Neural cell (in vitro differentiated cells): Measurements from ENCODE around the gene CA12. TPM values are rescaled to one million over a fixed set of nuclear protein-coding genes. Genes with fewer than 3 reads are reported as not detected.

Experiments used
- H2AFZ ChIP-seq: fragments of 200-600, 300-800 bp; sonication (generic), shearing (Covaris generic); 2 replicates; pipeline ENCODE4 v1.6.0; 2014; ENCODE audit warnings: low read depth, mild to moderate bottlenecking, antibody characterized with exemption, low read length, moderate library complexity
- H3F3A ChIP-seq: fragments of 200-600 bp; shearing (Covaris generic); 2 replicates; pipeline ENCODE4 v1.6.1; 2016; ENCODE audit warnings: mild to moderate bottlenecking, moderate library complexity, mixed read lengths, antibody characterized with exemption, low read length; ENCODE audit not compliant: insufficient read depth, poor library complexity, severe bottlenecking
- H3K27ac ChIP-seq: fragments of 200-600, 300-800 bp; sonication (generic), shearing (Covaris generic); 2 replicates; pipeline ENCODE4 v1.5.1; 2014; ENCODE audit warnings: mild to moderate bottlenecking, low read length, moderate library complexity
- H3K27me3 ChIP-seq: fragments of 300-800, 200-600 bp; sonication (generic), shearing (Covaris generic); 2 replicates; pipeline ENCODE4 v1.6.0; 2014; ENCODE audit warnings: mild to moderate bottlenecking, low read depth, low read length, moderate library complexity; ENCODE audit not compliant: insufficient read depth
- H3K36me3 ChIP-seq: fragments of 300-800, 200-600 bp; sonication (generic), shearing (Covaris generic); 2 replicates; pipeline ENCODE4 v1.5.1; 2014; ENCODE audit warnings: mild to moderate bottlenecking, antibody characterized with exemption, low read length, moderate library complexity; ENCODE audit not compliant: insufficient read depth
- H3K4me2 ChIP-seq: fragments of 300-800, 200-600 bp; sonication (generic), shearing (Covaris generic); 2 replicates; pipeline ENCODE4 v1.6.0; 2014; ENCODE audit warnings: mild to moderate bottlenecking, low read length
- H3K4me3 ChIP-seq: fragments of 300-800, 200-600 bp; sonication (generic), shearing (Covaris generic); 2 replicates; pipeline ENCODE4 v1.5.1; 2014; ENCODE audit warnings: mild to moderate bottlenecking, low read length, moderate library complexity
- H3K79me2 ChIP-seq: fragments of 200-600 bp; shearing (Covaris generic); replicated peaks from 2 replicates; pipeline ENCODE4 v1.6.0; 2014; ENCODE audit warnings: mild to moderate bottlenecking, low read length, moderate library complexity; ENCODE audit not compliant: insufficient read depth
- H3K9ac ChIP-seq: fragments of 300-800, 200-600 bp; sonication (generic), shearing (Covaris generic); 2 replicates; pipeline ENCODE4 v1.6.1; 2016; ENCODE audit warnings: mild to moderate bottlenecking, low read length, mixed read lengths
- H3K9me2 ChIP-seq: fragments of 200-600 bp; shearing (Covaris generic); 2 replicates; pipeline ENCODE4 v1.6.1; 2016; ENCODE audit warnings: mild to moderate bottlenecking, low read length, mixed read lengths; ENCODE audit not compliant: insufficient read depth
- H3K9me3 ChIP-seq: fragments of 200-600, 300-800 bp; sonication (generic), shearing (Covaris generic); 2 replicates; pipeline ENCODE4 v1.6.1; 2016; ENCODE audit warnings: mild to moderate bottlenecking, mixed run types, low read length, moderate library complexity, mixed read lengths
- H4K20me1 ChIP-seq: fragments of 200-600 bp; shearing (Covaris generic); 2 replicates; pipeline ENCODE4 v1.6.1; 2016; ENCODE audit warnings: mild to moderate bottlenecking, mixed run types; ENCODE audit not compliant: insufficient read depth
- EP300 ChIP-seq: fragments of 450-650 bp; conservative IDR thresholded peaks from 2 replicates; pipeline ENCODE4 v1.6.1; 2014; ENCODE audit warnings: antibody characterized with exemption, mild to moderate bottlenecking, moderate library complexity; ENCODE audit not compliant: poor library complexity, severe bottlenecking
- MXI1 ChIP-seq: fragments of 450-650 bp; conservative IDR thresholded peaks from 2 replicates; pipeline ENCODE4 v1.6.1; 2014; ENCODE audit warnings: antibody characterized with exemption, mild to moderate bottlenecking; ENCODE audit not compliant: poor library complexity, severe bottlenecking
- POLR2AphosphoS5 ChIP-seq: IDR thresholded peaks from 2 replicates; pipeline ENCODE4 v1.6.1; 2012
- RAD21 ChIP-seq: fragments of 450-650 bp; conservative IDR thresholded peaks from 2 replicates; pipeline ENCODE4 v1.6.1; 2014; ENCODE audit warnings: antibody characterized with exemption, mild to moderate bottlenecking, moderate library complexity
- SMC3 ChIP-seq: fragments of 450-650 bp; conservative IDR thresholded peaks from 2 replicates; pipeline ENCODE4 v1.6.1; 2014; ENCODE audit warnings: antibody characterized with exemption, mild to moderate bottlenecking, moderate library complexity; ENCODE audit not compliant: poor library complexity
- TAF1 ChIP-seq: IDR thresholded peaks from 2 replicates; pipeline ENCODE4 v1.6.1; 2012; ENCODE audit warnings: low read depth
- polyA plus RNA-seq: library from polyadenylated mRNA; depleted of rRNA; stranded (reverse); fragments of >200 nt; gene quantifications from 2 replicates; pipeline ENCODE4 v1.2.3, GENCODE V29; 2014
- TF ChIP-seq, protein P1 (sequence below): fragments of 450-650 bp; IDR thresholded peaks from 2 replicates; pipeline ENCODE4 v1.5.1; 2014; ENCODE audit warnings: antibody characterized with exemption, mild to moderate bottlenecking, moderate library complexity; ENCODE audit not compliant: poor library complexity, severe bottlenecking

Gene CA12
- polyA plus RNA-seq, 1 donor from 2014 or later = 0.11 TPM

DNA sequence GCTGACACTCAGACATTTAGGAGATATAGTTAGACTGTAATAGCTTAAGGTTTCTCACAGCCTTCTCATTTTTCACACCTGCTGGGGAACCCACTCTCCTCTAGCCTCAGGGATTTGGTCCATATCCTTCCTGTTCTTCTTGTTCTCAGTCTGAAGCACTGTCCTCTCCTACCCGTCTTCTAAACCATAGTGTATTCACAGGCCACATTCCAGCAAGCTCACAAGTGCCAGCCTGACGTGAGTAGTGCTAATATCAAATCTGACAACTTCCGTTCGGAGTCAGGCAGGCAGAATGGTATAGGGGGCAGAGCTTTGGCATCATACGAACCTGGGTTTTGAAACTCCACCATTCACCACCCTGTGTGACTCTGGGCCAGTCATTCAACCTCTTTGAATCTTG, 6.9 kb upstream of the CA12 start:
- no peaks in the 10 kb centered on the region for H3K36me3 ChIP-seq
- H3K9me2 ChIP-seq = no peaks in the 10 kb centered on the region
- no peak overlapping the region for H3K4me2 ChIP-seq
- H3K79me2 ChIP-seq = no peaks in the 10 kb centered on the region
- no peaks in the 10 kb centered on the region for H3F3A ChIP-seq
- no peaks in the 10 kb centered on the region for H4K20me1 ChIP-seq
- TF ChIP-seq SMC3 (no peak), TAF1 (no peak)
- no peak overlapping the region for H3K27ac ChIP-seq
- no peak overlapping the region for H3K9ac ChIP-seq
- no peak overlapping the region for H2AFZ ChIP-seq
- no peaks in the 10 kb centered on the region for H3K9me3 ChIP-seq
- no peaks in the 10 kb centered on the region for H3K27me3 ChIP-seq
- no peak overlapping the region for H3K4me3 ChIP-seq

DNA sequence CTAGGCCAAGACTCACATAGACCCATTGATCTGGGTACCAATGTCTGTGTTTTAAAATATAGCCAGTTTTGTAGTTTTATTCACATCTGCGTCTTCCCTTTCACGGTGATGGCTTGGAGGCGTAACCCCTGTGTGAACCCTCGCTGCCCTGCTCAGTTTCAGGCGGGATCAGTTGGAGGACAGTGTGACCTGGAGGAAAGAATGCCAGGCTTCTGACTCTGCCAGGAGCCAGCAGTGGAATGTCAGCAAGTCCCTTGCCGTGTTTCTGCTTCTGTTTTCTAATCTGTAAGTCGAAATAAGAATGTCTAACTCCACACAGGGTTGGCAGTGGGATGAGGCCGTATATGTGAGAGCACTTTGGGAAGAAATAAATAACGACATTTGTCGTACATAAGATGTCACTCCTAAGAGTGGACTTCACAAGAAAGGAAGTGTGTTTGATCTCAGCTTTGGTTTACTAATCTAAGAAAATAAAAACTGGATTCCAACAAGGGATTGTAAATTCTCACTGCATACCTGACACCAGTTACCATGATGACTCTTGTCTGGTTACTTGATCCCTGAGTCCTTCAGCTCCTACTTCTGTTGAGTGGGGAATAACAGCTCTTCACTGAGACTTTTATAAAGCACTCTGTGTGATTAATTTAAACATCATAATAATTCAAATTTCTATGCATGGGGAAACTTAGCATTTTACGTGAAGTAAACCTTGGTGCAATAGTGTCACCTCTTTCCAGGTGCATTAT, 6.3 kb upstream of the CA12 start:
- Histone ChIP-seq H3K9ac (no peak overlapping the region), H3K27me3 (no peaks in the 10 kb centered on the region), H3K9me3 (no peaks in the 10 kb centered on the region), H3K9me2 (no peaks in the 10 kb centered on the region), H3K4me2 (no peak overlapping the region), H2AFZ (no peak overlapping the region), H3K27ac (no peak overlapping the region), H3K36me3 (no peaks in the 10 kb centered on the region), H4K20me1 (no peaks in the 10 kb centered on the region), H3F3A (no peaks in the 10 kb centered on the region), H3K4me3 (no peak overlapping the region), H3K79me2 (no peaks in the 10 kb centered on the region)
- no peak for TF ChIP-seq POLR2AphosphoS5
- TF ChIP-seq, protein P1, sequence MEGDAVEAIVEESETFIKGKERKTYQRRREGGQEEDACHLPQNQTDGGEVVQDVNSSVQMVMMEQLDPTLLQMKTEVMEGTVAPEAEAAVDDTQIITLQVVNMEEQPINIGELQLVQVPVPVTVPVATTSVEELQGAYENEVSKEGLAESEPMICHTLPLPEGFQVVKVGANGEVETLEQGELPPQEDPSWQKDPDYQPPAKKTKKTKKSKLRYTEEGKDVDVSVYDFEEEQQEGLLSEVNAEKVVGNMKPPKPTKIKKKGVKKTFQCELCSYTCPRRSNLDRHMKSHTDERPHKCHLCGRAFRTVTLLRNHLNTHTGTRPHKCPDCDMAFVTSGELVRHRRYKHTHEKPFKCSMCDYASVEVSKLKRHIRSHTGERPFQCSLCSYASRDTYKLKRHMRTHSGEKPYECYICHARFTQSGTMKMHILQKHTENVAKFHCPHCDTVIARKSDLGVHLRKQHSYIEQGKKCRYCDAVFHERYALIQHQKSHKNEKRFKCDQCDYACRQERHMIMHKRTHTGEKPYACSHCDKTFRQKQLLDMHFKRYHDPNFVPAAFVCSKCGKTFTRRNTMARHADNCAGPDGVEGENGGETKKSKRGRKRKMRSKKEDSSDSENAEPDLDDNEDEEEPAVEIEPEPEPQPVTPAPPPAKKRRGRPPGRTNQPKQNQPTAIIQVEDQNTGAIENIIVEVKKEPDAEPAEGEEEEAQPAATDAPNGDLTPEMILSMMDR = no peak

DNA sequence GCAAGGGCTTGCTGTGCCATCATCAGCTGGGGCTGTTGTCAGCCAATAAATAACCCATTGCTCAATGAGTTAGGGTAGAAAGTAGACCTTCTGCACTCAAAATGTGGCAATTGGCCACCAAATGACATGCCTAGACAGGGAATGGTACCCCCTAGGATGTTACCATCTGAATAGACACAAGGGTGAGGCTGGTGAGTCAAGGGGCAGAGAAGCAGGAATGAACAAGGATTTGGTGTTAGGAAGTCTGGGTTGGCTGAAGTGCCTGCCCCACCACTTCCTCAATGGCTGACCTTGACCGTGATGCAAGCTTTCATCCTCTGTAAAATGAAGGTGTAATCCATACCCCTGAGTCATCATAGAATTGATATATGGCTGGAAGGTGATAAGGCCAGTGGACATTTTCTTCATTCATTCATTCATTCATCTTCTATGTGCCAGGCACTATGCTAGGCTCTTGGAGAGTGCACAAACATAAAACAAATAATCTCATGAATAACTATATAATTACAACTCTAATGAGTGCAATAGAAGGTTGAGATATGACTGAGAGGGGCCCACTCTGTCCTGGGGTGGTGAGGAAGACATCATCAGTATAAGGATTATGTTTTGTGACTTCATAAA, 4.4 kb upstream of the CA12 start:
- Histone ChIP-seq H3K9ac (no peak overlapping the region), H3K79me2 (no peaks in the 10 kb centered on the region), H3K9me3 (no peaks in the 10 kb centered on the region), H3K4me2 (no peak overlapping the region), H3K27ac (no peak overlapping the region), H3K27me3 (peaks cover 9% of the 10 kb centered on the region), H3F3A (no peaks in the 10 kb centered on the region), H3K4me3 (no peak overlapping the region), H4K20me1 (no peaks in the 10 kb centered on the region), H2AFZ (no peak overlapping the region), H3K36me3 (no peaks in the 10 kb centered on the region), H3K9me2 (no peaks in the 10 kb centered on the region)
- TF ChIP-seq TAF1 = no peak
- TF ChIP-seq RAD21 = no peak
- no peak for TF ChIP-seq MXI1
- no peak for TF ChIP-seq EP300
- TF ChIP-seq POLR2AphosphoS5 = no peak
- no peak for TF ChIP-seq SMC3
